Tongue (tissue), 2 donors: ENCODE results near the gene KIF23. TPM values are rescaled to one million over a fixed set of nuclear protein-coding genes. Genes with fewer than 3 reads are reported as not detected.
"Not testable (repeated sequence)": the region's sequence is repeated elsewhere in the genome, so short reads cannot be mapped to it uniquely, and the experiment has no call there.

Experiments
- DNase-seq: peaks from one replicate; pipeline ENCODE4 v3.0.0-alpha.2; 2015
- total RNA-seq: library from RNA; depleted of rRNA; stranded (reverse); fragments of >200 nt; gene quantifications from one replicate; pipeline ENCODE4 v1.2.3, GENCODE V29; 2014

The KIF23 gene
- total RNA-seq = 19.5 TPM

- peak; percentile 97 for DNase-seq
Measured at GRCh38 chr15:69413822-69414700, at the start of gene KIF23. KIF23 (plus strand) TSS chr15:69414349; CDS start chr15:69414466, 117 bp downstream.

GRCh38 chr15:69367236-69367635 lies 46.9 kb upstream of the KIF23 start:
- no peak for DNase-seq

- DNase-seq = no peak
Measured at GRCh38 chr15:69369631-69370030, 44.5 kb upstream of the KIF23 start.

- DNase-seq = no peak
Measured at GRCh38 chr15:69373406-69373805, 40.7 kb upstream of the KIF23 start.

- no peak for DNase-seq
Measured at GRCh38 chr15:69375151-69375790, 38.9 kb upstream of the KIF23 start.

- DNase-seq = no peak
Measured at GRCh38 chr15:69377216-69377970, 36.8 kb upstream of the KIF23 start.

GRCh38 chr15:69380100-69380725 lies 33.9 kb upstream of the KIF23 start:
- no peak for DNase-seq

GRCh38 chr15:69380726-69381105 lies 33.4 kb upstream of the KIF23 start:
- no peak for DNase-seq

GRCh38 chr15:69382176-69382575 lies 32.0 kb upstream of the KIF23 start:
- DNase-seq = not testable (repeated sequence)

GRCh38 chr15:69384066-69384465 lies 30.1 kb upstream of the KIF23 start:
- DNase-seq = not testable (repeated sequence)

- no peak for DNase-seq
Measured at GRCh38 chr15:69384626-69385598, 29.2 kb upstream of the KIF23 start.

- DNase-seq = no peak
Measured at GRCh38 chr15:69385831-69386230, 28.3 kb upstream of the KIF23 start.

GRCh38 chr15:69386284-69386683 lies 27.9 kb upstream of the KIF23 start:
- no peak for DNase-seq

- DNase-seq = no peak
Measured at GRCh38 chr15:69388260-69388705, 25.9 kb upstream of the KIF23 start.

- no peak for DNase-seq
Measured at GRCh38 chr15:69389426-69389825, 24.7 kb upstream of the KIF23 start.

GRCh38 chr15:69390575-69390974 lies 23.6 kb upstream of the KIF23 start:
- DNase-seq = no peak

- DNase-seq = no peak
Measured at GRCh38 chr15:69391046-69391757, 22.9 kb upstream of the KIF23 start.

GRCh38 chr15:69392352-69392751 lies 21.8 kb upstream of the KIF23 start:
- no peak for DNase-seq

- no peak for DNase-seq
Measured at GRCh38 chr15:69393831-69394491, 20.2 kb upstream of the KIF23 start.
